Inflammatory macrophage treated with lipopolysaccharide for 1 hour (primary cell): ENCODE measurements around the gene PLP1.
A peak's percentile ranks its signal among the peaks of the same experiment; 100 is the strongest.
"Not testable (repeated sequence)": the region's sequence is repeated elsewhere in the genome, so short reads cannot be mapped to it uniquely, and the experiment has no call there.

ENCODE experiments used
- DNase-seq, 2 donors: peaks; one replicate each; pipeline ENCODE4 v3.0.0-alpha.2; 2020 to 2022

PLP1 gene, protein sequence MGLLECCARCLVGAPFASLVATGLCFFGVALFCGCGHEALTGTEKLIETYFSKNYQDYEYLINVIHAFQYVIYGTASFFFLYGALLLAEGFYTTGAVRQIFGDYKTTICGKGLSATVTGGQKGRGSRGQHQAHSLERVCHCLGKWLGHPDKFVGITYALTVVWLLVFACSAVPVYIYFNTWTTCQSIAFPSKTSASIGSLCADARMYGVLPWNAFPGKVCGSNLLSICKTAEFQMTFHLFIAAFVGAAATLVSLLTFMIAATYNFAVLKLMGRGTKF

GRCh38 chrX:103776546-103776945 is at the start of gene PLP1:
Gene PLP1 (plus strand): TSS chrX:103776840. CDS start chrX:103776996, 156 bp downstream.
- DNase-seq, result no peak

DNA sequence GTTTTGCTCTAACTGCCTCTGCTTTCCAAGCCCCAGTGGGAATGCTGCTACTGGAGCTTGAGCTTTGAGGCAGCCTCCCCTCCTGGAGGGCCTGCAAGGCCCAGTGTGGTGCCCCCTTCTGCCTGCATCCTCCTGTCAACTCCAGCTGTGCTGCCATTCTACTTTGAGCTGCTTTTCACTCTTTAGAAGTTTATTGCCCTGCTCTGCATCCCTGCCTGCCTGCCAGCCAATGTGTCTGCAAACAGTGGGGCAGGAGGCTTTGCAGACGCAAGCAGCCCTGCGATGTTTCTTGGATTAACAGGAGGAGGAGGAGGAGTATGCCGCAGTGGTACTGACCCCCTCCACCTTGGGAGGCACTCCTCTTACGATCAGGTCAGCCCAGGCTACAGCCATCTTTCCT is 49.5 kb upstream of the PLP1 start:
- DNase-seq, result no peak

GRCh38 chrX:103729015-103729414 is 47.6 kb upstream of the PLP1 start:
- DNase-seq, result no peak

DNA sequence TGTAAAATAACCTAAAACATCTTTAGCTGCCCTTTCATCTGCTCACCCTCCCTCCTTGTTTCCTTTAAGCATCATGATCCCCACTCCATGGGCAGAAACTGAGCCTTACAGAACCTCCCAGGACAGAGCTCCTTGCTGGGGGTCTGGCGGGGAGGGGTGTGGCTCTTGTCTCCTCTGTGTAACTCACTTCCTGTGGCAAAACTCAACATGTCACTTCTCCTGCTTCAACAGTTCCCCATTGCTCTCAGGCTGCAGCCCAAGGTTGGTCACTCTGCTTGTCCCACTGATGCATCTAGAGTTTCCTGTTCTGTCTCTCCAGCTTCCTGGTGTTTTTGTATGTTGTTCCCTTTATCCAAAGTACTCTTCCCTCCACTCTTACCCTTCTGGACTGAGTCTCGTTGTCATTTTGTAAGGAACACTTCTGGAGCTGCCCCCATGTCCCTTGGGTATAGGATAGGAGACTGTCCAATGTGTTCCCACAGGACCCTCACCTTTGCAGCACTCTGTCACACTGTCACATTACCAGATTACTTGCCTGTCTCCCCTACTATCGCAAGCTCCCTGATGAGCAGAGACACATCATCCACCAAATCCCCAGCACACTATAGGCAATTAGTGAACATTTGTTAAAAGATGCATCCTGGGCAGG is 46.4 kb upstream of the PLP1 start:
- peak in 1 of 2 donors; percentile 2 for DNase-seq

DNA sequence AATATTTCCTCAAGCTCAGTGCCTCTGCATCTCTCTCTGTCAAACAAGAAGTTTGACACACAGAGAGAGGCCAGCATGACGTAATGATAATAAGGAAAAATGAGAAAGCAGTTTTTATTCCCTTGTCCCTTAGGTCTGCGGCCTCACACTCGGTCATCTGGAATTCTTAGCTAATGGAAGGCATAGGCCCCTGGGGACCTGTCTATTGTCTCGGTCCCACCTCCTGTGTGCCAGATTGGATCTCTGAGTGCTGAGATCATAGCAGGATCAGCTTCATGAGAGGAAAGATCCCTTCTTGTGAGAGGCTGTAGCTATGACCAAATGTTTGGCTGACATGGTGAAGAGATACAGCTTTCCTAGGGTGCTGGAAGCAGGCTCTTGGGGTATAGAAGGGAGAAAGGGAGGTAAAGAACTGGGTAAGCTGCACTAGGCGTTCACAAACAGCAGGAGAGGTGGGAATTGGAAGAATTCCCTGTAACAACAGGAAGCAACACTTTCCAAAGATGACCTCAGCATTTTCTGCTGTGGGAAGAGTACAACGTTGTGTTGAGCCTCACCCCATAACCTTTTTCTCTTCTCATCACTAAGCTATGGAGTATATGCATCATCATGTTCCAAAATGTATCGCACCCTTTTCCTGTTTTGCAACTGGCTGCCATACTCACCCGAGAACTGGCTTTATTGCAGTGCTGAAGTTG is 45.7 kb upstream of the PLP1 start:
- DNase-seq, result no peak

DNA sequence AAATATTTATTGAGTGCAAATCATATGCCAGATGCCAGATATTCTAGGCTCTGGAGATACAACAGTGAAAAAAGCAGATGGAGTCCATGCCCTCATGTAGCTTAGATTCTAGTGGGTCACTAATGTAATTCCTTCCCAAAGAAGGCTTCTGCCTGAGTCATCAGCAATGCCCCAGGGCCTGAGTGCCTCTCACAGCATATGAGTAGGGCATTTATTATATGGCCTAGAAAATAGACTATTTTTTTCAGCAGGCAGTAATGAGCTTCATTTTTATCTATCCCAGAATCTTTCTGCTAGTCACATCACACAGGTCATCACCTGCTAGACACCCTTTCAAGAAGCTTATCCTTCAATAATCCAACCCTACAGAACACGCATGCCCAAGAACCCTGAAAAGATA is 43.6 kb upstream of the PLP1 start:
- no peak for DNase-seq

- no peak for DNase-seq
Observed at GRCh38 chrX:103734125-103734760, 42.4 kb upstream of the PLP1 start.

GRCh38 chrX:103737696-103738095 is 38.9 kb upstream of the PLP1 start:
- DNase-seq, result no peak

- DNase-seq, result no peak
Observed at GRCh38 chrX:103739421-103739820, 37.2 kb upstream of the PLP1 start.

- no peak for DNase-seq
Observed at GRCh38 chrX:103741879-103742278, 34.8 kb upstream of the PLP1 start.

- no peak for DNase-seq
Observed at GRCh38 chrX:103742339-103742738, 34.3 kb upstream of the PLP1 start.

DNA sequence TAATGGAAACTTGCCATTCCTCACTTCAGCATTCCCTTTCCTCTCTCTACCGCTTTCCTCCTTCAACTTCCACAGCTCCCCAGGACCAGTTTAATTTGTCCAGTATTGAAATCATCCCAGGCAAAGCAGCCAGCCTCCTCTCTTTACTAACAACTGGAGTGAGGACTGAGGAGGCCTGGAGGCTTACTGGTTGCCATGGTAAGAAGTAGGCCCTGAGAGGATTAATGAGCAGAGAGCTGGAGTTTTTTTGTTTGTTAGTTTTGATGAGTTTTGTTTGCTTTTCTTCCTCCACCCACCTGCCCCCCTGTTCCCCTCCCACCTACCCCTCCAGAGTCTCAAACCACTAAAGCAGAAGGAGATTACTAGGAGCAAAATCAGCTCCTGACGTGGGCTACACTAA is 29.5 kb upstream of the PLP1 start:
- DNase-seq, result no peak

GRCh38 chrX:103754401-103754800 is 22.2 kb upstream of the PLP1 start:
- no peak for DNase-seq

DNA sequence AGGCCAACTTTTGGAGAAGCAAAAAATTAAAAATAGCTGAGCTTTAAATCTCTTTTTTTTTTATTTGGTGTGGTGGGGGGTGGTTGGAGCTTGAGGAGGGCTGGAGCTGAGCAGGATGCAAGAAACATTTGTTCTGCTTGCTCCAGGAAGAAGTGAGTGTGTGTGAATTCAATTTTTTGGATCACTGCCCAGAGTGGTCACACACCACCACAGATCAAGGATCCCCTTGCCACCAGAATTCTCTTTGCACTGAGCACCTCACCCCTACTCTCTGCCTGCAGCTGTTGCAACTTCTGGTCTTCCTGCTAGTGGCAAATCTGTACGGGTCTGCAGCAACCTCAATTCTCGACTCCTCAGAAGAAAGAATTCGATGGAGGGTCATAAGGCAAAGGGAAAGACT is 19.9 kb upstream of the PLP1 start:
- no peak for DNase-seq

DNA sequence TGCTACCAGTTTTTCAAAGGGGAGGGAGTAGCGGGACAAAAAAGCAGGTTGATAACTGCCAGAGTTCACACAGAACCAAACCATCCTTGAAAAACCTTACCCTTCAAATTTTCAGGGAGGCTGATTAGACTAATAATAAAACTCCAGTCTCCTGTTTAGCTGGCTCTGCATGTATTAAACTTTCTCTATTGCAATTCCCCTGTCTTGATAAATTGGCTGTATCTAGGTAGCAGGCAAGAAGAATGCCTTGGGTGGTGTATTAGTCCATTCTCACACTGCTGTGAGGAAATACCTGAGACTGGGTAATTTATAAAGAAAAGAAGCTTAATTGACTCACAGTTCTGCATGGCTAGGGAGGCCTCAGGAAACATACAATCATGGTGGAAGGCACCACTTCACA is 18.1 kb upstream of the PLP1 start:
- DNase-seq, result no peak

- DNase-seq, result not testable (repeated sequence)
Observed at GRCh38 chrX:103763541-103763940, 13.1 kb upstream of the PLP1 start.

- not testable (repeated sequence) for DNase-seq
Observed at GRCh38 chrX:103766813-103767555, 9.7 kb upstream of the PLP1 start.

- no peak for DNase-seq
Observed at GRCh38 chrX:103773445-103773844, 3.2 kb upstream of the PLP1 start.

GRCh38 chrX:103774070-103774642 is 2.5 kb upstream of the PLP1 start:
- peak; percentile 0 to 12 for DNase-seq

DNA sequence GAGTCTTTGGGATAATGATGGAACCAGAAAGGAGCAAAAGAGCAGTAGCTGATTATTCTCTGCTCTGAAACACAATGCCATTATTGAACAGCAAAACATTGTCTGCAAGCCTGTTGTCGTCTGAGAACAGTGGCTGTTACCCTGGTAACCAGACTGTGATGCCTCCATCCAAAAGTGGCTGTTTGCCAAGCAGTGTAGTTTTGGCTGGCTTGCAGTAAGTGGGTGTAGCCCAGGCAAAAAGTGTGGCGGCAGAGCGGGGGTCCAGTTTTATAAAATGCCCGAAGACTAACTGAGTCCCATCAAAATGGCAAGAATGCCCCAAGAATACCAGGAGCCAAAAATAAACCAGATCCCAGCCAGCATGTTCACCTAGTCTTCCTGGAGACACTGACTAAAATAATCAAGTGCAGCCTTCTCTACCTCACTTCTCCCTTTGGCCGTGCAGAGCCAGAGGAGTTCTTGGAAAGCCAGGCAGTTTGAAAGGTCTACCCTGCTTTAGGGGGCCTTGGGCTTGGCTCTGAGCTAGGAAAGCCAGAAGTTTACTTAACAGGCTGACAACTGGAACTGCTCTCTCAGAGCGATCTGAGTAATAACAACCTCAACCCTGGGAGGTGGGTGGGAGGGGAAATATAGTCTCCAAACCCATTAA is 2.6 kb downstream of the PLP1 start:
- no peak for DNase-seq

- DNase-seq, result no peak
Observed at GRCh38 chrX:103780336-103781061, 3.9 kb downstream of the PLP1 start.
